Activated CD4-positive, alpha-beta T cell treated with anti-CD3 and anti-CD28 coated beads for 4 hours (primary cell): ENCODE data around the gene HLF.

Experiments used
- DNase-seq, 2 donors: peaks; one replicate each; pipeline ENCODE4 v3.0.0-alpha.2; 2020

HLF gene

DNA sequence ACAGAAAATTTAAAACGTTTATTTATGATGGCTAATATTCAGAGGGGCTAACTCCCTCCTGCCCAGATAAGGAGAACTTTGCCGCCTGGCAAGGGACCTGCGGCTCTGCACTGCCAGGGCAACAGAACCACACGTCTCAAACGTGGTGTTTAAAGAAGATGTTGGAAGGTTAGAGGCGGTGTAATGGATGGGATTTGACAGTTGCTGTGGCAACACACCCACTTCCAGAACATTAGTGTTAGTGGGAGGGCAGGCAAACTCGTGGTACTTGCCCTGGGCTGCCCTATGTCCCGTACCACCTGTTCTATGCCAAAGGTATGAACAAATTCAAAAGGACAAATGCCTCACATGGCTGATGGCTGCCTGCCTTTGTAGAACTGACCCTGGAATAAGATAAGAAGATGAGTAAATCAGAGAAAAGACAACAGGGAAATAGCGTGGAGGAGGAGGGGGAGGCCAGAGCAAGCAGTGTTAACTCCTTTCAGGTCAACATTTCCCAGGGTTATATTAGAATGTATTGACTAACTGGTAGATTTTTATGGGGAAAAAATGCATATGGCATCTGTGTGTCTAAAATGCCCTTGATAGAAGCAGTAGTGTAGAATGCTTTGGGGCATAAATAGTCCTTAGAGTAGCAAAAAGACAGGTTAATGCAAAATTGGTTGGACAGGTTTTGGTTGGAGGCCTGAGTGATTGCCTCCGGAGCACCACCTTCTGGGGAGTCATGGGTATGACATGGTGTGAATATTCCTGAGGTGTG, 30.8 kb downstream of the HLF start:
- peak; percentile 37 to 63 for DNase-seq

DNA sequence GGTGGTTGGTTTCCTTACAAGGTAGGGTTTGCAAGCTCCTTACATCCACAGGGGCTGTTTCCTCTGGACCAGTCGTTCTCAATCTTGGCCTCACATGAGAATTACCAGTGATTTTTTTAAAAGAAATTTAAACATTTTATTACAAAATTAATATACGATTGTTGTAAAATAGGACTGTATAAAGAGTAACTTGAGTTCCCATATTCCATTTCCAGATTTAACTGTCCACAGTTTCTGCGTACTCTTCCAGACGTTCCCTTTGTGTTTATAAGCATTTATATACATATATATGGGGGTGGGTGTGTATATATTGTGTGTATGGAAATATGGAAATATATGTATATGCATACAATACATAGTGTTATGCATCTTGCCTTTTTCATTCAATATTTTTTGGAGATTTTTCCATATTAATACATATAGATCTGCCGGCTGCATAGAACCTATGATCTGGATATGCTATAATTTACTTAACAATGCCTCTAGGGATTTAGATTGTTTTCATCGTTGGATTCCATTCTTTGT, 31.5 kb downstream of the HLF start:
- no peak for DNase-seq

DNA sequence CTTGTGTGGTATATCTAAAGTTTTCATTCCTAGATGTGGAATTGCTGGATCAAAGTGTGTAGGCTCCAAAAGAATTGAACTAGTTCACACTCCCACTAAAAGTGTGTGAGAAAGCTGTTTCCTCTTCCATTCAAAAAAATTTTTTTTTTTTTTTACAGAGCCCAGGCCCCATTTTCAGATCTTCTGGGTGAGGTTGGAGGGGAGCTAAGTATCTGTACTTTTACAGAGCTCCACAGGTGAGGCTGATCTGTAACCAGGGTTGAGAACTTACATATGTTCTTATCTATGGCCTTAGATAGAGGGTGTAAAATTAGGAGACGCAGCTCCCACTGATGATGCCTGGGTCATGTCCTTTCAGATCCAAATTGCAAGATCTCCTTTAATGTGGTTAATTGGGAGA, 31.9 kb downstream of the HLF start:
- DNase-seq, result no peak

DNA sequence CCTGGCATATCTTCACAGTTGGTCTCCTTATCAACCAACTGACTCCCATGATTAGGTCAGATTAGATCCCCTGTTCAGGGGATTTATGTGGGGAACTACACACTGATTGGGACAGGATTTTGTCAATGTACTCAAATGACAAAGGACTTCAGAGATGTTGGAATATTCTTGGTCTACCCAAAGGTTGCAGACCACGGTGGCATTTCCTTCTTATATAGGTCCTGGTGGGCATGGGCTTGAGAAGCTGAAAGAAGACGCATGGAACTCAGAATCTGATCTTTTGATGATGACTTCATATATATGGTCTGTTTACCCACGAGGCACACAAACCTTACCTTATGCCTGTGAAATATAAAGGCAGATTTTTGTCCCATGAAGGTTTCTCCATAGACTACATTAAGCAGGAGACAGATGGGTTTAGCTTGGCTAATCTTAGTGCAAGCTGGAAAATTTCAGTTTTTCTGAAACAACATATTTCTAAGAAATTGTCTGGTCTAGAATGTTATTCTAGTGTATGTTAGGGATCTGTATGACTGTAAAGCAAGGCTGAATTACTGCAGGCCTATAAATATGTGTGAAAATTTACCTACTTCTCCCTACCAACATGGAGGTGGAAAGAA, 33.5 kb downstream of the HLF start:
- no peak for DNase-seq

DNA sequence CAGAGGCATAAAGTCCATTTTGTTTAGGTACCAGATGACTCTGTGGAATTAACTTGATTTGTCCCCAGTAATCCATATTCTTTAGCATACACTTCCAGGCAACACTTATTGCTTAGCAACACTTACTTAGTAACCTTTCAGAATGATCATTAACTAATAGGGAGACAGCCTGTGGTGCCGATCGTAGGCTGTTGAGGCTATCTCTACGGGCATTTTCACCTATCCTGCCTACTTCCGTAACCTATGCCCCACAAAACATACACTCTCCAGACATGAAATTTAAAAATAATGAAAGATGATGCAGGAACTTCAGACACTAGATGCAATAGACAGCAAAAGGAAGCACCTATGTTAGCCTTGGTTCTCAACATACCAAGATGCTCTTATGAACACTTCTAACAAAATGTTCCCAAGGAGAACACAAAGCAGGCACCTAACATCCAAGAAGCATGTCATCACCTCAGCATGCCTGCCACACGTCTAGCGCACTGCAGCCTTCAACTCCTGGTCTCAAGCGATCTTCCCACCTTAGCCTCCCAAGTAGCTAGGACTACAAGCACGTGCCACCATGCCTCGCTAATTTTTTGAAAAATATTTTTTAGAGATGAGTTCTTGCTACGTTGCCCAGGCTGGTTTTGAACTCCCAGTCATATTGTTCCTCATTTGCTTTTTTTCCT, 34.5 kb downstream of the HLF start:
- no peak for DNase-seq

DNA sequence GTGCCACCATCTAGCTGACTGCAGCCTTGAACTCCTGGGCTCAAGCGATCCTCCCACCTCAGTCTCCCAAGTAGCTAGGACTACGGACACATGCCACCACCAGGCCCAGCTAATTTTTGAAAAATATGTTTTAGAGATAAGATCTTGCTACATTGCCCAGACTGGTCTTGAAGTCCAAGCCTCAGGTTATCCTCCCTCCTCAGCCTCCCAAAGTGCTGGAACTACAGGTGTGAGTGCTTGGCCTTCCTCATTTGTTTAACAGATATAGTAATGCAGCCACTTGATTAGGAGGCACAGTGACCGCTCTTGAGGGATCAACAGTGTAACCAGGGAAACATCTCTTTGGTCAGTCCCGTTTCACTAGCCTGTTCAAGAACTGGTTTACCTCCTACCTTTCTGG, 35.1 kb downstream of the HLF start:
- no peak for DNase-seq

DNA sequence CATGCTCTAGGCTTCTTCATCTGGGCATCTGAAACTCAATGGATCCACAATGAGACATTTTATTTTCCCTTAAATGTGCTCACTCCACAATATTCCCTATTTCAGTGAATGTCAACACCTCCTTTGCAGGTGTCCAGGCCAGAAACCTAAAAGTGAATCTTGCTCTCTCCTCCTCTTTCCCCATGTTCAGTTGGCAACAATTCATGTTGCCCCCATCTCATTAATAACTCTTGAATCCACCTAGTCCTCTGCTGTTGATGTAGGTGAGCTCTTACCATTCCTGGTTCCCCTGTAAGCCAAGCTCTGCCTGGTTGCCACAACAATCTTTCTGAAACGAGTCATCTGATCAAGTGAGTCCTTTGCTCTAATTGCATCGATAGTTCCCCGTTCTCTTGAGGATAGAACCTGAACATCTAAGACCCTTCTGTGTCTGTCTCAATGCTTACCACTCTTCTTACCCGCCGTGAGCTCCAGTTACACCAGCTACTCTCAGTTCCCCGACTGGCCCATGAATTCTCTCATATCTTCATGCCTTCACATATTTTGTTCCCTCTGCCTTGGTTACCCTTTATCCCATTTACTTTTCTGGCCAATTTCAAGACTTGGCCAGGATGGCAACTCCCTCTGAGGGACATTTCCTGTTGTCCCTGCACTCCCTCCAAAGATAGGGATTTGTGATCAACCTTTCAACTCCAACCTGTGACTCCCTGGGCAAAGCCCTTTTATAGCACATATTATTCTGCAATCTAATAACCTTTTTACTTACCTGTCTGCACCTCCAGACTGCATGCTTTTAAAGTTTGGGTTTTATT, 35.9 kb downstream of the HLF start:
- DNase-seq, result no peak

DNA sequence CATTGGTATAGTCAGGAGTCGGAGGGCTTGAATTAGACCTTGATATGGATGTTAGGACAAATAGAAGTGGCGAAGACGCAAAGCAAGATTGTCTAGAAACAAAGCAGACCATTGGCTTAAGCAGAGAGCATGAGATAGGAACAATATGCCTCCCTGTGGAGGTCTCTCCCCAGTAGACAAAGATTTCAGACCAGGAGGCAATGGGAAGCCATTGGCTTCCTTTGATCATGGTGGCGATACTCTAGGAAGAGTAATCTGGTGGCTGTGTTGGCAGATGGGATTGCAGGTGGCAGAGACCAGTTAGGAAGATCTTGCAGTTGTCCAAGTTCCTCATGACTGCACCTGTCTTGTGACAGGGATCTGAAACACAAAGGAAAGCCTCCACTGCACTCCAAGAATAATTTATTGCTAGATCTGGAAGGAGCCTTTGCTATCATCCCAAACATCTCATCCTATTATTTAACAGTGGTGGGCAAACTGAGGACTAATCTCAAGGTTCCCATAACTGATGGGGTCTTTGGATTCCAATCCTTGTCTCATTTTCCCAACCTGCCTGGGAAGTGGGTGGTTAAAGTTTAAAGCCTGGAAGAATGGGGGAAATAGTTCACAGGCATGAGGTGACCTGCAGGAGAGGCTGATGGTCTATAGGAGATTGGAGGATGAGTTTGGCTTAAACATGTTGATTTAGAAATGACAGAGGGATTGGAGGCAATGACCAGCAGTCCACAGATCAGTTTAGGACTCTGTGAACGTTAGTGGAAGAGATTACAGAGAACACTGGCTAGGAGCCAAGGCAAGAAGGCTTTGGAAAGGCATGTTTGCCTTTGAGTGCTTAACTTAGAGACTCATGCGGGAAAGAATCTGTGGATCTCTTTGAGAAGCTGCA, 37.0 kb downstream of the HLF start:
- DNase-seq, result no peak

DNA sequence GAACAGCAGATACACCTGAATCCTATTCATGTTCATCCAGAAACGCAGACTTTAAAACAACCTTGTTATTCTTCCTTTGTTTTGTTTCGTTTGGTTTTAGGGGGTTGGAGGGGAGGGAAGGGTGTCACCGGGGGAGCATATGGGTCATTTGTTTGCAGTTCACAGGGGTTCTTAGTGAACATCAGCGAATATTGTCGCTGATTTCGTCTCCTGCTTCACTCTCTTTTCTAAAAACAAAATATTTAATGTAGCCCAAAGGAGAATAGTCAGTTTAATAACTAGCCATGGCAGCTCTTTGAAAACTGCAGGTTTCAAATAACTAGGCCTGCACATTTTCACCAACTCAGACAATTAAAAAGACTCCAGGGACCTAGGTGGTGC, 37.6 kb downstream of the HLF start:
- DNase-seq, result no peak

DNA sequence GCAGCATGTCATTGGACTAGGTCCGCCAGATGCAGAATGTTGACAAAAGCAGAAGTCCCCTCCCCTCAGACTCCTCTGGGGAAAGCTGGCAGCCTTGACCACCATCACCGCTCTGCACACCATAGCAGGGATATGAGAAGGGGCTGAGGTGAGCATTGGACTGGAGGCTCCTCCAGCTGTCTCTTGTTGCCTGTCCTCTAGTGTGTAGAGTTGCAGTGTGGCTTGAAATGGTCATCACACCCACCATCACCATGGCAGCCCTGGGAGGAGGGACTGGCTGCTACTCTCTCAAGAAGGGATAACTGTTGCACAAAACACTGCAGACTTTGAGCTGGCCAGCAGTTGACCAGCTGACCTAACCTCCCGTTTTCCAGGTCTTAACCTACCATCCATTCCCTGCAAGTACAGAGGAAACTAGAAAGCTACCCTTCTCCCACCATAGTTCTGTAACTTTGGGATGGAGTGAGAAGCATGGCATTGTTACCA, 38.3 kb downstream of the HLF start:
- no peak for DNase-seq

DNA sequence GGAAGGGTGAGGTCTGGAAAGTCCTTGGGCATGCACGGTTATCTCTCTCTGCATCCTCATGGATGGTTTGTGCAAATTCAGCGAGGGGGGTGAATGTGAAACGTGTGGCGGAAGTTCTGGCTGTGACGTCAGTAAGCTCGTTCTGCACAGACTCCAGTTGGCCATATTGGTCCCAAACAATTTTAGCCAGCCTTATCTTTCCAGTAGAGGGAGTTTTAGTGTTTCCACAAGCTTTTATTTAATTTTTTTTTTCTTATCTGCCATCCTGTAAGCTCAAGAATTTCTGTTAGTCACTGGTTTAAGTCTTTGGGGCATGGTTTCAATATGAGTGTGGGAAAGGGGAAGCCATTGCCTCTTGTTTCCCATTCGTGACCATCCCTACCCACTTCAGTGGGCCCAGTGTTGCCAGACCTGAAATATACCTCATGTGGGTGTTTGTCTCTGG, 39.0 kb downstream of the HLF start:
- no peak for DNase-seq

DNA sequence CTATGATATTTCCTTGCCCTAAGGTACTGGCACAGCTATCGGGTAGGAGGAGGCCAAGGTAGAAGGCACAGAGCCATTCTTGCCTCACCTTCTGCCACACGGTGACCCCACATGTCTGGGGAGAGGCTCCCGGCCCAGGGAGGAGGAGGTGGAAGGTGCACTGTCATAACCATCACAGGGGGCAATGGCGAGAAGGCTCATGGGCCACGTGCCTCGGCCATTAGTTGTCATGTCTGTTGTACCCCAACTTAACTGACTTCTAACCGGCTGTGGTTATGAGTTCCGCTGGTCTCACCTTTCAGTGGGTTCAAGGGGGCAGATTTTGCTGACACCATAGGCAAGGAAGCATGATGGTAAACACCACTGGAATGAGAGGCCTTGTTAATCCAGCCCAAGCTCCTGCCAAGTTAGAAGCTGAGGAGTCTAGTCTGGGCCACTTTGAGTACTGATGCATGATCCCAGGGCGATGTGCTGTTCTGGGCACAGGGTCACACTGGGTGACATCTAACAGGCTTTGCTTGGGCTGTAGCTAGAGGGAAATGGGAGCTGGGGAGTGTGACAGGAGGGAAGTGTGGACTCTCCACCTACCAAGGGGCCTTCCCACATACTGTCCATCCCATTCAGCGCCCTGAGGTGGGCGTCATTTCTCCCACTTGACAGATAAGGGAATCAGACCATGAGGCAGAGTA, 39.6 kb downstream of the HLF start:
- DNase-seq, result no peak

DNA sequence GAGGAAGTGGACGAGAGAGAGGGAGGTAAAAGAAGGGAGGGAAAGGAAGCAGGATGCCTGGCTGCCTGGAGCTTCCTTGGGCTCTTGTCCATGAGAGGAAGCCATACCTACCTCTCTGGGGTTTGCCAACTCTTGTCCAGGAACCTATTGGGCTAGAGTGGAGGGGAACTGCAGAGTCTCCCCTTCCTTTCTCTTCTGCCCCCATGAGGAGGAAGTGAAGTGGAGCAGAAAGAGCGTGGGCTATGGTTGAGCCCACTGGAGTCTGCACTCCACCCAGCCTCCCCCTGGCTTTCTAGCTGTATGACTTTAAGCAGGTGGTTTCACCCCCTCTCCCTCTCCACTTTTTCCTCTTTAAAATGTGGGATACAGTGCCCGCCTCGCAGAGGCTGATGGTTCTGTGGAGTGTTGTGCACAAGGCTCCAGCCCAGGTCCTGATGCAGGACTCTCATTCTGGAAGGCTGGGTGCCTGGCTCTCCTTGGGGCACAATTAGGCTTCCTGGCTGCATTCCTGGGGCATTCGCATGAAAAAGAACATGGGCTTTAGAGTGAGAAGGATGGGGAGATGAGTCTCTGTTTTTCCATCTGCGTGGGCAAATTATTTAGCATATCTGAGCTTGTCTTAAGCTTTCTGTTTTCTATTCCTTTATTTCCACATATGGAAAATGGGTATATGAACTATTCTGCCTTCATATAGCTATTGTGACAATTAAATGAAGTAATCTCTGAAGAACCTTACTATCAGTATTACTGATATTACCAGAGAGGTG, 40.7 kb downstream of the HLF start:
- DNase-seq, result no peak

DNA sequence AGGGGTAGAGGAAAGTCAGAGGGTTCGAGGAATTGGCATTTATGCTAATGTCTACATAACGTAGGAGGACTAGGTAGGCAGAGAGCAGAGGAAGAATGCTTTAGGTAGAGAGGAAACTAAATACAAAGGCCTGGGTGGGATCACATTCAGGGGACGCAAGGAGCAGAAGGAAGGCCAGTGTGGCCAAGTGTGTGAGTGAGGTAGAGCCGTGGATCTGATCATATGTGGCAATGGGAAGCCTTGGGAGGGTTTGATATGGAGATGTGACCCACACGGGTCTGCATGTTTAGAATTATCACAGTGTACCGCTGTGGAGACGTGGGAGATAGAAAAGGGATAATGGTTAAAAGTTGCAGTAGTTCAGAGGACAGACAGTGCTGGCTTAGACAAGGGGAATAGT, 43.1 kb downstream of the HLF start:
- DNase-seq, result no peak

DNA sequence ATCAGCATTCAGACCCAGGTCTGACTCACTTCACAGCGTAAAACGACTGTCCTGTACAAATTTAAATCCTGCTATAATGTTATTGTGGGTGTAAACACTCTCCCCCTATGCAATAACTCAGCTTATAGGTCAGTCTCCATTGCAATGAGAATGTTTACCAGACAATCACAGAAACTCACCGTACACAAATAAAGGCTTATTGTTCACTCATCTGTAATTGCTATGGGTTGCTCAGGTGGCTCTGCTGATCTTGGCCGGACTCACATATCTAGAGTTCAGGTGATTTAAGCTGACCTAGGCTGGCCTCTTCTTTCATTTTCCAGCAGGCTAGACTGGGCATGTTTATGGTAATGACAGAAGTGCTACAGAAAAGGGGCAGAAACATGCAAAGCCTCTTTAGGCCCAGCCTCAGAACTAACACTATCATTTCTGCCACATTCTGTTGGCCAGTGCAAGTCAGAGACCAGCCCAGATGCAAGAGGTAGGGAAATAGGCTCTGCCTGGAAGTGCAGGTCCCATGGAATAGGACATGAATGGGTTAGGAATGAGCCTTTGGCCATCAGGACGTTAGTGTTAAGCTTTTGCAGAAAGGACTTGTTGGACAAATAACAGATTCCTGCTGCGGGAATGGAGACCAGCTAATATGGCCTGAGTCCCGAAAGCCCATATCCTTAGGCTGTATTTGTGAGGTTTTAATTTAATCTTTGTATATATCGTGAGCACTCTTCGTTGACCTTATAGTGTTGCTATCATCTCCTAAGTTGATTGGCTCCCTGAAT, 44.0 kb downstream of the HLF start:
- DNase-seq, result no peak

DNA sequence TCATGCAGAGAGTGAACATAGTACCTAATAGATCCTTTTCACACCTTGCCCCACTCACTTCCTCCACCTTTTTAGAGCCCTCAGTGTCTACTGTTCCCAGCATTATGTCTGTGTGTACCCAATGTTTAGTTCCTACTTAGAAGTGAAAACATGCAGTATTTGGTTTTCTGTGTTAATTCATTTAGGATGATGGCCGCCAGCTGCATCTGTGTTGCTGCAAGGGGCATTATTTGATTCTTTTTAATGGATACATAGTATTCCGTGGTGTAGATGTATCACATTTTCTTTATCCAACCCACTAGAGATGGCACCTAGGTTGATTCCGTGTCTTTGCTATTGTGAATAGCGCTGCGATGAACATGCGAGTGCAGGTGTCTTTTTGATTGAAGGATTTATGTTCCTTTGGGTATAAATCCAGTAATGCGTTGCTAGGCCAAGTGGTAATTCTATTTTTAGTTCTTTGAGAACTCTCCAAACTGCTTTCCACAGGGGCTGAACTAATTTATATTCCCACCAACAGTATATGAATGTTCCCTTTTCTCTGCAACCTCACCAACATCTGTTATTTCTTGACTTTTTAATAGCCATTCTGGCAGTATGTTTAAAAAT, 47.1 kb downstream of the HLF start:
- DNase-seq, result no peak

DNA sequence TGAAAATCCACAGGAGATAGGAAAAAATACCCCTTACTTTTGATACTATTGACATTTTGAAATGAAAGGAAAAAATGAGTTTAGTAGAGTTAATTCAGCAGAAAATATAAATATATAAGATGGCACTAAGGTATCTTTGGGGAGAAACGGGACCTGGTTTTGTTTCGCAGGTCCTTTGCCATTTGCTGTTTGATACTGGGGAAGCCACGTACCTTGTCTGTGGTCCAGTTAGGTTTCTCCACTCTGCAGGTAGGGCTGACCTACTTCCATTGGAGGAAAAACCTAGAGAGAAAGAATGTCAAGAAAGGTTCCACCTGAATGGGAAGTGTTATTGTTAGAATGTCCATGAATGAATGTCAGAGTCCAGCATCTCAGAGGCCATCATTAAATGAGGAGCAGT, 48.1 kb downstream of the HLF start:
- DNase-seq, result no peak

DNA sequence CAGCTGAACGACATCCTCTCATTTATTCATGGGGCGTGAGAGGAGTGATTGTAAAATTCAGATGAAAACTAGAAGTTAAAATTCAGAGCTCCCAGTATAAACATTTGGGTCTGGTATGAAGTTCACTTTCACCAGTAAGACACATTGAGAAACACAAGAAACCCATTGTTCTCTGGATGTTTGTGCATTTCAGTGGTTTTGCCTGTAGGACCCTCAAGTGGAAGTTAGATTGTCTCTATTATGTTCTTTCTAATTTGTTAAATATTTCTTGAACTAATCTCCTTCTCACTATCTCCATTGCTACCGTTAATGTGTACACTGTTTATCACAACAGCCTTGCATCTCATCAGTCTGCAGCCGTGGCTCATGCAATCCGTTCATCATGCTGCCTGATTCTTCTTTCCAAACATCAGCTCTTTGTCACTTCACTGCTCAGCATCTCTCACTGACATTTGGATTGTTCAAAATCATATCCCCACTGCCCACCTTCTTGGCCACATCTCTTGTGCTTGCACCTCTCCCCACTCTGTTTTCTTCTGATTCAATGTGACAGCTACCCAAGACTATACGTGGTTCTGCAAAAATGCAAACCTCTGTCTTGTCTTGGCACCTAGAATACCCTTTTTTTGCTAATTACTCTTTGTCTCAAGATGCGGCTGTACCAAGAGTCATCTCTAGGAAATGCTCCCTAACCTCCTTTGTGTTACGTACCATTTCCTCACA, 49.5 kb downstream of the HLF start:
- no peak for DNase-seq
